KBM-7 (cell line): ENCODE data around the gene COQ8B.
"Not testable (repeated sequence)": the region's sequence is repeated elsewhere in the genome, so short reads cannot be mapped to it uniquely, and the experiment has no call there.

ENCODE experiments used
- DNase-seq: peaks from one replicate; pipeline ENCODE4 v3.0.0-alpha.2; 2015
- in situ Hi-C: fragments of 300-500 bp; cut with MboI; formaldehyde crosslinking; loops from 2 replicates; pipeline ENCODE4 v1.14.3; 2020; ENCODE audit warnings: low sequenced_read_pairs, low pct_unique_long_range_greater_than_20kb, mixed read lengths

The COQ8B gene

GRCh38 chr19:40655684-40656083, 61.0 kb downstream of the COQ8B start:
- not testable (repeated sequence) for DNase-seq
- in situ Hi-C loops = loop anchor here (25.0 kb wide), 1 partner anchor 257 kb away; no protein-coding TSS in a partner anchor

GRCh38 chr19:40652303-40652702, 64.4 kb downstream of the COQ8B start:
- in situ Hi-C loops = loop anchor here (25.0 kb wide), 1 partner anchor 260 kb away; no protein-coding TSS in a partner anchor

GRCh38 chr19:40650749-40651305, 65.9 kb downstream of the COQ8B start:
- in situ Hi-C loops = loop anchor here (25.0 kb wide), 1 partner anchor 261 kb away; no protein-coding TSS in a partner anchor
- DNase-seq = no peak

More at GRCh38 chr19:40652303-40652702, 64.4 kb downstream of the COQ8B start:
- DNase-seq = not testable (repeated sequence)

GRCh38 chr19:40649903-40650675, 66.6 kb downstream of the COQ8B start:
- DNase-seq = not testable (repeated sequence)
- in situ Hi-C loops = loop anchor here (25.0 kb wide), 1 partner anchor 262 kb away; no protein-coding TSS in a partner anchor

- no peak for DNase-seq
- in situ Hi-C loops = no loop called here
Measured at GRCh38 chr19:40646743-40647254, 69.9 kb downstream of the COQ8B start.

- DNase-seq = no peak
- in situ Hi-C loops = no loop called here
Measured at GRCh38 chr19:40642757-40643305, 73.9 kb downstream of the COQ8B start.

- in situ Hi-C loops = no loop called here
- DNase-seq = no peak
Measured at GRCh38 chr19:40642051-40642706, 74.5 kb downstream of the COQ8B start.
